ENCODE measurements around the gene MTHFD1.
"Not testable (repeated sequence)": the region's sequence is repeated elsewhere in the genome, so short reads cannot be mapped to it uniquely, and the experiment has no call there.

MTHFD1 gene

DNA sequence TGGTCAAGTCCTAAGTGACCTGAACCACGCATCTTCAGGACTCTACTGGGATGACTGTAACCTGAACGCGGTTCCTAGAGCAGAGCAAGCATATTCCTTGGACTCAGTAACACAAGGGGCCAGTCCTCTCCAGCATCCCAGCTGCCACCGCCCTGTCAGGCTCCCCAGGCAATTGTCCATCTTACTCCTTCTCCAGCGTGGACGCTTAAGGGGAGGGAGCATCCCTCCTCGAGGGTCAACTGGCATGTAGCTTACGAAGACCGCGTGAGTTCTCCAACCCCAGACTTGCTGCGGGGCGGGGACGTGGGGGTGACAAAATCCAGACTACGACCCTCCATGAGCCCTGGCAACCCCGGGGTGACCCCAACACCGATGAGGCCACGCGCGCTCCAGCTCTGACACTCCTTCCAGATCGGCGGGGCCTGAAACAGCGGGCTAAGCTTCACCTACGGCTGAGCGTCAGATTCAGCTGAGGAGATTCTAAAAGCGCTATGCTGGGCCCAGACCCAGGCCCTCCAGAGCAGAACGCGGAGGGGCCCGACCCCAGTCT lies 846 bp upstream of the MTHFD1 start:
- Histone ChIP-seq H3K36me3 (ENCODE audit: control insufficient read depth, insufficient read depth, low read length) (no peaks in the 10 kb centered on the region), H3K9me3 (ENCODE audit: control insufficient read depth, insufficient read depth, low read length) (no peaks in the 10 kb centered on the region), H3K27ac (ENCODE audit: low read length) (no peak overlapping the region), H3K4me1 (ENCODE audit: control insufficient read depth, insufficient read depth, low read length) (peaks cover 2% of the 10 kb centered on the region; the same call in 1 of the 2 replicates), H3K4me3 (ENCODE audit: low read length) (peak overlapping the region; percentile 59), H3K27me3 (ENCODE audit: control insufficient read depth, insufficient read depth, low read length) (no peaks in the 10 kb centered on the region)
- no CpG with 5 or more reads among the region's 28 CpGs for WGBS (ENCODE audit: insufficient coverage, insufficient read length)
- no peak for DNase-seq (ENCODE audit: low read depth, low spot score)

GRCh38 chr14:64388533-64389285 lies 556 bp downstream of the MTHFD1 start:
- Histone ChIP-seq H3K27me3 (ENCODE audit: control insufficient read depth, insufficient read depth, low read length) (no peaks in the 10 kb centered on the region), H3K27ac (ENCODE audit: low read length) (no peak overlapping the region), H3K9me3 (ENCODE audit: control insufficient read depth, insufficient read depth, low read length) (no peaks in the 10 kb centered on the region), H3K36me3 (ENCODE audit: control insufficient read depth, insufficient read depth, low read length) (no peaks in the 10 kb centered on the region), H3K4me3 (ENCODE audit: low read length) (peak overlapping the region; percentile 79; the same call in 1 of the 2 replicates), H3K4me1 (ENCODE audit: control insufficient read depth, insufficient read depth, low read length) (peaks cover 7% of the 10 kb centered on the region; the same call in 1 of the 2 replicates)
- DNase-seq (ENCODE audit: low read depth, low spot score), result no peak
- no CpG with 5 or more reads among the region's 18 CpGs for whole genome bisulfite sequencing (ENCODE audit: insufficient coverage, insufficient read length)

DNA sequence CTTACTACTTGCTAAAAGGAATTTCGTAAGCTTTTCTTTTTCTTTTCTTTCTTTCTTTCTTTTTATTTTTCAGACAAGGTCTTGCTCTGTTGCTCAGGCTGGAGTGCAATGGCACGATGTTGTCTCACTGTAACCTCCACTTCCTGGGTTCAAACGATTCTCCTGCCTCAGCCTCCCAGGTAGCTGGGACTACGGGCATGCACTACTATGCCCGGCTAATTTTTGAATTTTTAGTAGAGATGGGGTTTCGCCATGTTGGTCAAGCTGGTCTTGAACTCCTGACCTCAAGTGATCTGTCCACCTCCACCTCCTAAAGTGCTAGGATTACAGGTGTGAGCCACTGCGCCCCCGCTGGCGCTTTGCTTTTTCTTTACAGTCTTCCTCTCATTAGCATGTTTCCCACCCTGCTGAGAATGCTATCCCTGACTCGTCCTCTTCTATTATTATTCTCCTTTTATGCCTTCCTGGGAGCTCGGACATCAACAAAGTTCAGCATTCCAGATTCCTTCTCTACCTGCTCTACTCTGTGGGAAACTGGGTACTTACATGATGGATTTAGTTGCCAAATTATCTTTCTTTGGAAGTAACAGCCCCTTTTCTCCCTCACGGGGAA lies 3.1 kb downstream of the MTHFD1 start:
- no peak overlapping the region for H3K27ac ChIP-seq (ENCODE audit: low read length)
- no peaks in the 10 kb centered on the region for H3K27me3 ChIP-seq (ENCODE audit: control insufficient read depth, insufficient read depth, low read length)
- H3K4me3 ChIP-seq (ENCODE audit: low read length), result no peak overlapping the region
- no peaks in the 10 kb centered on the region for H3K9me3 ChIP-seq (ENCODE audit: control insufficient read depth, insufficient read depth, low read length)
- peaks cover 10% of the 10 kb centered on the region; the same call in 1 of the 2 replicates for H3K4me1 ChIP-seq (ENCODE audit: control insufficient read depth, insufficient read depth, low read length)
- no CpG with 5 or more reads among the region's 12 CpGs for WGBS (ENCODE audit: insufficient coverage, insufficient read length)
- H3K36me3 ChIP-seq (ENCODE audit: control insufficient read depth, insufficient read depth, low read length), result no peaks in the 10 kb centered on the region
- peak; percentile 84 for DNase-seq (ENCODE audit: low read depth, low spot score)

DNA sequence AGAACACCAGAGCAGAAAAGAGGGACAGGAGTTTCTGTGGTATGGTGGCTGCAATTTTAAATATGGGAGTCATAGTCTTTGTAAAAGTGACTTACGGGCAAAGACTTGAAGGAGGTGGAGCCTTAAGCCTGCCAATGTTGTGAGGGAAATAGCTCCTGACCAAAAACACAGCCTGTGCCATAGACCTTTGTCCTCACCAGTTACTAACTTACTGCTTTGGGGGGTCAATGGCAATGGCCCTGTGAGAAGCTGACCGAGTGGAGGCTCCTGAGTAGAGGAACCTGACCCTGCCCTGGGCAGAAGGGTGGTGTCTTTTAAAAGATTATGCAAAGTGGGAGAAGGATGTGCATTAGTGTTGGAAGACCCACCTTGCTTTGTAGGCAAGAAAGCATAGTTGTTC lies 3.8 kb downstream of the MTHFD1 start:
- H3K4me3 ChIP-seq (ENCODE audit: low read length), result no peak overlapping the region
- H3K36me3 ChIP-seq (ENCODE audit: control insufficient read depth, insufficient read depth, low read length), result no peaks in the 10 kb centered on the region
- no peaks in the 10 kb centered on the region for H3K27me3 ChIP-seq (ENCODE audit: control insufficient read depth, insufficient read depth, low read length)
- peaks cover 8% of the 10 kb centered on the region; the same call in 1 of the 2 replicates for H3K4me1 ChIP-seq (ENCODE audit: control insufficient read depth, insufficient read depth, low read length)
- DNase-seq (ENCODE audit: low read depth, low spot score), result no peak
- no peaks in the 10 kb centered on the region for H3K9me3 ChIP-seq (ENCODE audit: control insufficient read depth, insufficient read depth, low read length)
- WGBS (ENCODE audit: insufficient coverage, insufficient read length), result no CpG with 5 or more reads among the region's 2 CpGs
- peak overlapping the region; percentile 38 for H3K27ac ChIP-seq (ENCODE audit: low read length)

GRCh38 chr14:64393189-64393726 lies 5.1 kb downstream of the MTHFD1 start:
- H3K27ac ChIP-seq (ENCODE audit: low read length); DNase-seq (ENCODE audit: low read depth, low spot score); H3K4me3 ChIP-seq (ENCODE audit: low read length); H3K27me3 ChIP-seq (ENCODE audit: control insufficient read depth, insufficient read depth, low read length); H3K4me1 ChIP-seq (ENCODE audit: control insufficient read depth, insufficient read depth, low read length); H3K9me3 ChIP-seq (ENCODE audit: control insufficient read depth, insufficient read depth, low read length); H3K36me3 ChIP-seq (ENCODE audit: control insufficient read depth, insufficient read depth, low read length): not testable (repeated sequence)
- WGBS (ENCODE audit: insufficient coverage, insufficient read length), result no CpG with 5 or more reads among the region's 3 CpGs

DNA sequence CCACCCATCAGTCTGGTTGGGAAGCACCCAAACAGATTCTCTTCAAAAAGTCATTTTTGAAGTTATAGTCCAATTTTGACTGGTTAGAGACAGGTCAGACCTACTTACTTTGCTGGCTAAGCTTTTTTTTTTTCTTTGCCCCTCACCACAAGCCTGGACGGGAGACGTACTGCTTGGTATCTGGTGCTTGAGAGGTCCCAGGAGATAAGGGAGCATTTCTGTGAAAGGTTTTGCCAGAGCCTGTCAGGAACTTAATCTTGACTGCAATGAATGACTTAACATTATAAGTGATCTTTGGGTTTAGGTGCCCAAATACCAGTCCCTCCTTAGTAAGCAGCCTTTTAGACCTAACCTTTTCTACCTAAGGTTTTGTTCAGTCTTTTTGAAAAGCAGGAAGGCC lies 6.3 kb downstream of the MTHFD1 start:
- H3K4me3 ChIP-seq (ENCODE audit: low read length), result no peak overlapping the region
- H3K36me3 ChIP-seq (ENCODE audit: control insufficient read depth, insufficient read depth, low read length), result no peaks in the 10 kb centered on the region
- no peaks in the 10 kb centered on the region for H3K9me3 ChIP-seq (ENCODE audit: control insufficient read depth, insufficient read depth, low read length)
- no peak for DNase-seq (ENCODE audit: low read depth, low spot score)
- H3K27ac ChIP-seq (ENCODE audit: low read length), result no peak overlapping the region
- H3K27me3 ChIP-seq (ENCODE audit: control insufficient read depth, insufficient read depth, low read length), result no peaks in the 10 kb centered on the region
- H3K4me1 ChIP-seq (ENCODE audit: control insufficient read depth, insufficient read depth, low read length), result peaks cover 8% of the 10 kb centered on the region; the same call in 1 of the 2 replicates
- no CpG with 5 or more reads among the region's 2 CpGs for WGBS (ENCODE audit: insufficient coverage, insufficient read length)

DNA sequence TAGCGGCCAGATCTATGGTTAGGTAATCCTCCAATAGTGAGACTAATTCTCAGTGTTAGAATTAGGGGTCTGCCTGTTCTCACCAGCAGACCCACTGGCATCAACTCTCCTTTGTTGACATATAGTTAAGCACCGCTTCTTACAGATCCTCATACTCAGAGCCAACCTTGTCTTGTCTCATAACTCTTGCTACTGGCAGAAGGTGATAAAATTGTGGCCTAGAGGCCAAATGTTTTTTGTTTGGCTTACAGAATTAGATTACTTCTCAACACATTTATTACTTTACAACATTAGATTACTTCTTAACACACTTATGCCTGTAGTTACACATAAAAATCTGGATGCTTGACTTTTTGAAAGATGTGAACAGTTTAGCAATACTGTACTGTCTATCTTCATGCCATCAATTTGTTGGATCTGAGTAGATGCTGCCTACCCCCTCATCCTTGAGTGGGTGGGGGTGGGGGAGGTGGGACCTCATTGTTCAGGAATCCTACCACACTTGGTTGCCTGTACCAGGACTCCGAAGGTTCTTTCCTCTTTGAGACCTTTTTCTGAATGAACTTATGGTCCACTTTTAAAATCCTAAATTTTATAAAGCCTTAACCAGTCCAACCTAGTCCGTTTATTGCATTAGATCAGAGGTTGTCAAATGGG lies 7.0 kb downstream of the MTHFD1 start:
- no peaks in the 10 kb centered on the region for H3K36me3 ChIP-seq (ENCODE audit: control insufficient read depth, insufficient read depth, low read length)
- no peaks in the 10 kb centered on the region for H3K9me3 ChIP-seq (ENCODE audit: control insufficient read depth, insufficient read depth, low read length)
- H3K4me3 ChIP-seq (ENCODE audit: low read length), result no peak overlapping the region
- WGBS (ENCODE audit: insufficient coverage, insufficient read length), result no CpG with 5 or more reads among the region's 4 CpGs
- H3K4me1 ChIP-seq (ENCODE audit: control insufficient read depth, insufficient read depth, low read length), result peaks cover 8% of the 10 kb centered on the region; the same call in 1 of the 2 replicates
- no peaks in the 10 kb centered on the region for H3K27me3 ChIP-seq (ENCODE audit: control insufficient read depth, insufficient read depth, low read length)
- no peak overlapping the region for H3K27ac ChIP-seq (ENCODE audit: low read length)
- no peak for DNase-seq (ENCODE audit: low read depth, low spot score)

DNA sequence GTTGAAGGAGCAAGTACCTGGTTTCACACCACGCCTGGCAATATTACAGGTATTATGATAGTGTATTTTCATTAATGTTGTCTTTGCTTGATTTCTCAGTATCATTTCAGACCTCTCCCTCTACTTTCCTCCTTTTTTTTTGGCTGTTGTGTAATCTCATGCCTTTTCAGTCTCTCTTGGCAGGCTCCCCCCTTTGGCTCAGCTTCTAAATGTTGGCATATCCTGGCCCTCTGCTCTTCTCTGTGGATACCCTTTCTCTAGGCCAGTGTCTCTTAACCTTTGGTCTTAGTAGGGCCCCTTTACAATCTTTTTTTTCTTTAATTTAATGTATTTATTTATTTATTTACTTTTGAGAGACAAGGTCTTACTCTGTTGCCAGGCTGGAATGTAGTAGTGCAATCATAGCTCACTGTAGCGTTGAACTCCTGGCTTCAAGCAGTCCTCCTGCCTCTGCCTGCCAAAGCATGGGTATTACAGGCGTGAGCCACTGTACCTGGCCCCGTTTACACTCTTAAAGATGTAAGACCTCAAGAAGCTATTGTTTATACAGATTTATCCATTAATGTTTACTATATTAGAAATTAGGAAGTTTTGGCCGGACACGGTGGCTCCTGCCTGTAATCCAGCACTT lies 12.8 kb downstream of the MTHFD1 start:
- H3K9me3 ChIP-seq (ENCODE audit: control insufficient read depth, insufficient read depth, low read length), result no peaks in the 10 kb centered on the region

GRCh38 chr14:64401949-64402348 lies 13.8 kb downstream of the MTHFD1 start:
- DNase-seq (ENCODE audit: low read depth, low spot score), result no peak
- WGBS (ENCODE audit: insufficient coverage, insufficient read length), result no CpG with 5 or more reads among the region's 1 CpG
- Histone ChIP-seq H3K4me3 (ENCODE audit: low read length) (no peak overlapping the region), H3K27me3 (ENCODE audit: control insufficient read depth, insufficient read depth, low read length) (no peaks in the 10 kb centered on the region), H3K36me3 (ENCODE audit: control insufficient read depth, insufficient read depth, low read length) (peaks cover 9% of the 10 kb centered on the region; the same call in 1 of the 2 replicates), H3K27ac (ENCODE audit: low read length) (no peak overlapping the region), H3K9me3 (ENCODE audit: control insufficient read depth, insufficient read depth, low read length) (no peaks in the 10 kb centered on the region), H3K4me1 (ENCODE audit: control insufficient read depth, insufficient read depth, low read length) (no peaks in the 10 kb centered on the region; the same call in 1 of the 2 replicates)

More for the DNA sequence above, 12.8 kb downstream of the MTHFD1 start:
- Histone ChIP-seq H3K4me1 (ENCODE audit: control insufficient read depth, insufficient read depth, low read length) (no peaks in the 10 kb centered on the region), H3K4me3 (ENCODE audit: low read length) (no peak overlapping the region), H3K27me3 (ENCODE audit: control insufficient read depth, insufficient read depth, low read length) (no peaks in the 10 kb centered on the region), H3K27ac (ENCODE audit: low read length) (no peak overlapping the region), H3K36me3 (ENCODE audit: control insufficient read depth, insufficient read depth, low read length) (peaks cover 9% of the 10 kb centered on the region; the same call in 1 of the 2 replicates)
- no CpG with 5 or more reads among the region's 6 CpGs for WGBS (ENCODE audit: insufficient coverage, insufficient read length)
- no peak for DNase-seq (ENCODE audit: low read depth, low spot score)

Data from iPS DF 6.9 (cell line).